Measurements from ENCODE around the gene TBL2.

GRCh38 chr7:73586911-73587310 lies 8.5 kb upstream of the TBL2 start:
- no peak for TF ChIP-seq GLIS3 (CRISPR knock-in tag; IDR thresholded peaks at IDR 0.05)
- TF ChIP-seq ZNF8 (CRISPR knock-in tag; IDR thresholded peaks at IDR 0.05): no peak
- TF ChIP-seq PATZ1 (CRISPR knock-in tag; IDR thresholded peaks at IDR 0.05; ENCODE audit: borderline replicate concordance): no peak
- no peak for TF ChIP-seq PPARA (CRISPR knock-in tag; IDR thresholded peaks at IDR 0.05; ENCODE audit: borderline replicate concordance)
- TF ChIP-seq ZFP30 (CRISPR knock-in tag; IDR thresholded peaks at IDR 0.05): no peak
- no peak for TF ChIP-seq TSHZ2 (CRISPR knock-in tag; IDR thresholded peaks at IDR 0.05)
- TF ChIP-seq POU6F1 (CRISPR knock-in tag; IDR thresholded peaks at IDR 0.05; ENCODE audit: borderline replicate concordance, low read depth): no peak
- TF ChIP-seq ARNTL (CRISPR knock-in tag; IDR thresholded peaks at IDR 0.05; ENCODE audit: borderline replicate concordance, low read depth): no peak
- TF ChIP-seq ZNF70 (CRISPR knock-in tag; IDR thresholded peaks at IDR 0.05): no peak
- TF ChIP-seq CREB5 (CRISPR knock-in tag; IDR thresholded peaks at IDR 0.05; ENCODE audit: low read depth): no peak
- no peak for TF ChIP-seq SNAI2 (CRISPR knock-in tag; IDR thresholded peaks at IDR 0.05)
